C4-2B (cell line): ENCODE measurements around the gene SLC35A1.

Source experiments
- H3K27ac ChIP-seq: fragments of 450-650 bp; 2 replicates; pipeline ENCODE4 v1.5.1; 2017
- CTCF ChIP-seq: fragments of 450-650 bp; conservative IDR thresholded peaks from 2 replicates; pipeline ENCODE4 v1.5.1; 2017; ENCODE audit warnings: mild to moderate bottlenecking
- ZFX ChIP-seq: fragments of 450-650 bp; IDR thresholded peaks from 2 replicates; pipeline ENCODE4 v1.6.1; 2017

The SLC35A1 gene

GRCh38 chr6:87543696-87544473, 71.1 kb downstream of the SLC35A1 start:
- TF ChIP-seq CTCF (no peak), ZFX (no peak)
- H3K27ac ChIP-seq = no peak overlapping the region

GRCh38 chr6:87544474-87544735, 71.6 kb downstream of the SLC35A1 start:
- TF ChIP-seq ZFX (no peak), CTCF (no peak)
- no peak overlapping the region for H3K27ac ChIP-seq

- no peak overlapping the region for H3K27ac ChIP-seq
- TF ChIP-seq ZFX (no peak), CTCF (no peak)
Observed at GRCh38 chr6:87551799-87552198, 79.0 kb downstream of the SLC35A1 start.

- no peak overlapping the region for H3K27ac ChIP-seq
- TF ChIP-seq CTCF (no peak), ZFX (no peak)
Observed at GRCh38 chr6:87553159-87553765, 80.5 kb downstream of the SLC35A1 start.

- TF ChIP-seq ZFX (no peak), CTCF (no peak)
- no peak overlapping the region for H3K27ac ChIP-seq
Observed at GRCh38 chr6:87555506-87555905, 82.7 kb downstream of the SLC35A1 start.

- no peak overlapping the region for H3K27ac ChIP-seq
- no peak for TF ChIP-seq ZFX
- no peak for TF ChIP-seq CTCF
Observed at GRCh38 chr6:87558446-87558845, 85.7 kb downstream of the SLC35A1 start.

- TF ChIP-seq ZFX = no peak
- TF ChIP-seq CTCF = no peak
- H3K27ac ChIP-seq = no peak overlapping the region
Observed at GRCh38 chr6:87561017-87561416, 88.2 kb downstream of the SLC35A1 start.
